H1 (cell line): ENCODE data around the gene CBFA2T2. TPM values are rescaled to one million over a fixed set of nuclear protein-coding genes. Genes with fewer than 3 reads are reported as not detected.

Source experiments
- E2F6 ChIP-seq: IDR thresholded peaks from 2 replicates; pipeline ENCODE4 v1.6.1; 2012; ENCODE audit warnings: inconsistent platforms
- HDAC2 ChIP-seq, 2 experiments: fragments of 300-600 bp in 1 of 2; sonication (generic) in 1 of 2; IDR thresholded peaks; 2 replicates each; pipeline ENCODE4 v1.6.1; 2011 to 2012; ENCODE audit warnings: low read depth in 2 of 2, low read length in 2 of 2, mild to moderate bottlenecking in 2 of 2, moderate library complexity in 2 of 2, borderline replicate concordance in 1 of 2, inconsistent platforms in 1 of 2
- KDM5A ChIP-seq: fragments of 200-600 bp; IDR thresholded peaks from 2 replicates; pipeline ENCODE4 v1.7.1; 2012; ENCODE audit warnings: mild to moderate bottlenecking, low read length, inconsistent platforms, mixed read lengths
- POU5F1 ChIP-seq: IDR thresholded peaks from 2 replicates; pipeline ENCODE4 v1.6.1; 2011; ENCODE audit warnings: low read depth, mild to moderate bottlenecking, low read length, moderate library complexity
- RAD21 ChIP-seq, 2 experiments: IDR thresholded peaks in 1 of 2; conservative IDR thresholded peaks in 1 of 2; 2 replicates each; pipeline ENCODE4 v1.6.1; 2011; ENCODE audit warnings: low read depth in 2 of 2, low read length in 2 of 2, improper control_type of control experiment in 1 of 2, inconsistent platforms in 1 of 2, mild to moderate bottlenecking in 1 of 2, moderate library complexity in 1 of 2
- SIX5 ChIP-seq: IDR thresholded peaks from 2 replicates; pipeline ENCODE4 v1.6.1; 2011; ENCODE audit warnings: mild to moderate bottlenecking, low read depth, low read length
- TAF1 ChIP-seq: IDR thresholded peaks from 2 replicates; pipeline ENCODE4 v1.6.1; 2011; ENCODE audit warnings: mild to moderate bottlenecking, low read depth, low read length
- polyA plus RNA-seq, 7 experiments: library from polyadenylated mRNA; depleted of rRNA in 3 of 7; stranded (reverse) in 5 of 7; unstranded in 2 of 7; fragments of >200 nt in 5 of 7; fragments of 200-250 nt in 2 of 7; gene quantifications; 1 replicate in 5 of 7; 2 replicates in 1 of 7; 4 replicates in 1 of 7; pipeline versions ENCODE4 v1.2.1 to v1.2.3, GENCODE V29; 2011 to 2013; ENCODE audit warnings: missing spikeins in 2 of 7, mixed read lengths in 2 of 7
- total RNA-seq: library from RNA; stranded (reverse); fragmentation: NEBNext Ultra II Directional; extraction: Animal tissue kit (Norgen Biotek cat#: 25700); gene quantifications from 2 replicates; pipeline ENCODE4 v1.2.1, GENCODE V29; 2021

The CBFA2T2 gene
- total and polyA plus RNA-seq, 2 of the 8 experiments (the other 6 are each of a cell fraction or from before 2014, with no cell fraction given) = 11.6 to 12.9 TPM

- TF ChIP-seq SIX5 = no peak
- TF ChIP-seq KDM5A = no peak
- no peak for TF ChIP-seq RAD21 (IDR thresholded peaks at IDR 0.05 in 1 of 2, conservative IDR thresholded peaks at IDR 0.05 in 1 of 2; ENCODE audit: low read depth in 2 of 2, low read length in 2 of 2)
- no peak for TF ChIP-seq POU5F1
- no peak for TF ChIP-seq TAF1
- TF ChIP-seq HDAC2 (IDR thresholded peaks at IDR 0.05; ENCODE audit: borderline replicate concordance in 1 of 2, low read depth in 2 of 2, low read length in 2 of 2) = no peak
- TF ChIP-seq E2F6 = no peak
- TF ChIP-seq, all 59 proteins: peak for 0
Observed at GRCh38 chr20:33459599-33459998, 30.3 kb upstream of the CBFA2T2 start (continued).
